HG03432 (cell line): ENCODE data around the gene PDLIM4.

Experiments used
- ATAC-seq: cut with Tn5 transposase; IDR thresholded peaks from one replicate; pipeline ENCODE4 v1.9.1; 2021; ENCODE audit warnings: mild to moderate bottlenecking, moderate library complexity; ENCODE audit not compliant: unreplicated experiment

The PDLIM4 gene

DNA sequence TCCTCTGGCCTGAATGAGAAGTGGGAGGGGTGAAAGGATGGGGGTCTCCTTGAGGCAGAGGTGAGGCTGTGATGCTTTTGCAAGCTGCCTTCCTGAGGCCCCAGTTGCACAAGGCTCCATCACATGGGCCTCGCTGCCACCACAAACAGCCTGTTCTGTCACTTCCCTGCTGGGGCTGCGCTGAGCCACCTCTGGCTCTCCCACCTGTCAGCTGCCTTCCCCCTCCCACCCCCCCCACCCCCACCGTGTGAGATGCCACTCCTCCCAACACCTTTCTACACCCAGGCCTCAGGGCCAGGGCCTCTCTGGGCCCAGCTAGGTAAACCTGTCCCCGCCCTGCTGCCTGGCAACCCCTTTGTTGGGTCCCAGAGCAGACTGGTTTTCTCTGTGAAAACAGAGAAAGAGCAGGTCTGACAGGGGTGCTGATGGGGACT lies 4.5 kb upstream of the PDLIM4 start:
- ATAC-seq = no peak

DNA sequence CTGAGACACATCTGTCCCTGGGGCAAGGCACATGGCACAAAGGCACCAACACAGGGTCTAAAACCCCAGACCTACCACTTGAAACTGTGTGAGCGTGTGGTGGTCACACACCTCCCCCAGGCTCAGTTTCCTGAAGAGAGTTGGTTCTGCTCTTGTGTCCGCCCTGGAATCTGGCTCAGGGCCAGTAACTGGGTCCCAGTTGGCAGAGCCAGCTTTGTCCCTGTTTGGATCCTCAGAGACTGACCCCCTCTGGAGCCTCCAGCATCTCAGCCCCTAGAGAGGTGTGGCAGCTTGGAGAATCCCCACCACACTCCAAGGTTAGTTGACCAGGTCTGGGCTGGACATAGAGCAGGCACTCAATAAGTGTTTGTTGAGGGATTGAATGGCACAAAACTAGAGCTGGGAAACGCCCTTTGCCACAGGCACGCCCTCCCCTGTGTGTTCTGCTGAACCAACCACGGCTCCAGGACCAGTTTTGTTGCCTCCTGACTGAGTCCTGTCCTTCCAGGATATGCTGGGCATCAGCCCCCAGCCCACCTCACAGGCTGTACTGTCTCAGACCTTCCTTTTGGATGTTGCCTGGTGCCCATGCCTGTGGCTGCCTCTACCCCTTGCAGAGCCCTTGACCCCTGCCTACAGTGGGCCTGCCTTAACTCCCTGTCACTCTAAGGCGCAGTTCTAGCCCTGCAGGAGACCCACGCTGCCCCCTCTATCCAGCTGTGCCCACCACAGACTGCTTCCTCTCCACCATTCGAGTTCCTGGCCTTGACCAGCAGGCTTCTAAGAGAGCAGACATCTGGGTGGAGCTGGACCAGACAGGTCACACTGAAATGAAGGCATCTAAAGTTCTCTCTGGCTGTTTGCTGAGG lies 3.8 kb upstream of the PDLIM4 start:
- no peak for ATAC-seq

GRCh38 chr5:132254321-132254977 lies 3.0 kb upstream of the PDLIM4 start:
- ATAC-seq = no peak

DNA sequence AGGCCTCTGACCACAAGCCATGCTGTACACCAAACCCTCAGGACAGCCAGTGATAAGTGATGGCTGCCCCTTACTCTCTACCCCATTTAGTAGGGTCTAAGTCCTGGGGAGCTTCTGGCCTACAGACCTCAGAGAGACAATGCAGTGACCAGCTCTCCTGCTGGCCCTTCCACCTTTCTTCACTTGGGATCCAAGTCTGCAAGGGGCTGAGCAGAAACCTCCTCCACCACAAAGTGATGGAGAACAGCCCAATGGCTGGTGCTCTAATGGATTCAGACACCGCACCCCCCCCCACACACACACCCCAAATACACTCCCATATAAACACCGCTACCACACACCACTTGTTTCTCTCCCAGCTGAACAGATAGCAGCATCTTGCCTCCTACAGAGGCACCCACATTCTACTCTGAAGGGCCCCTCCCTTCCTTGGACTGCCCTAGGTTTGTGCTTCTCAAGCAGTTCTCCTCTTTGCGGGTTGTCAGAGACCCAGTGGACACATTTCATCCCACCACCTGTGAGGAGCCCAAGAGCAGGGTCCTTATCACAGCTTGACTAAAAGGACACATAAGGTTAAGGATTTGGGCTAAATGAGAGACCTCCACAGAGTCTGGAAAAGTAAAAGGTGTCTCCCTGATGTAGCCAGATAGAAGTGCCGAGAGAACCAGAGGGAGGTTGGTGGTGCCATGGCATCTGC lies 1.3 kb upstream of the PDLIM4 start:
- ATAC-seq = no peak

GRCh38 chr5:132256783-132257130 lies 739 bp upstream of the PDLIM4 start:
- ATAC-seq = no peak

DNA sequence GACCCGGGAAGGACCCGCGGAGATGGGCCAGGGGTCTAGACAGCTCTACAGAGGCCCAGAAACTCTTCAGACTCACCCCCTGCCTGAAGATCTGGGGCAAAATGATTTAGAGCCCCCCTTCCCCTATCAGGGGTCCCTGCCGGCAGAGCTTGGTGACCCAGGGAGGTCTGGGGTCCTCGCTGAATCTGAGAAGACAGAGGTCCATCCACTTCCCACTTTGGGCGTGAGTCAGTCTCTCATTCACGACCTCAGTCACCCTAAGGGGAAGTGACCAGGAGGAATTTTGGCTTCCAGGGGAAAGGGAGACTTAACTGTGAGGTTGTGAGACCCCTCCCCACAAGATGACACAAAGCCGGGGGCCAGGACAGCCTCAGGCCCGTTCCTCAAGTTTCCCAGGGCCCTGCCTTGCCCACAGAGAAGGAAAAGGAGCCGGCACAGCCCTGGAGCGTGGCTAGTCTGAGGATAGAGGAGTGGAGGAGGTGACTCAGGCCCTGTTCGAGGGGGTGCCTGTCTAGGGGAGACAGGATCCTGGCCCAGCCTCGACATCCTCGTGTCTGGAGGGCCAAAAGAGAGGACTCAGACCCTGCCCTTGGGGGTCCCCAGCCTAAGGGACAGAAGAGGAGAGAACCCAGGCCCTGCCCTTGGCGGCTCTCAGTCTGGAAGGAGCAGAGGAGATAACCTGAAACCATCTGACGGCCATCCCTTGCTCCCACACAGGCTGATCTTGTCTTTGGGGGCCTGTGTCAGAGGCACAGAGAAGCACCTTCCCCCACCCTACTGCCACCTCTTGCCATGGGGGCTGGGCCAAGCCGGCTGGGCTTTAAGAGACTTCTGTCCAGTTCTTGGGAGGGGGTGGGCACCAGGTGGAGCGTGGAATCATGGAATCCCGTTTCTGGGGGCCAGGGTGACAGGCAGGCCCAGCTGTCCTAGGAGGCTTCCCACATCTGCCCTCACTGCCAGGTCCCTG lies 889 bp downstream of the PDLIM4 start:
- ATAC-seq = no peak

DNA sequence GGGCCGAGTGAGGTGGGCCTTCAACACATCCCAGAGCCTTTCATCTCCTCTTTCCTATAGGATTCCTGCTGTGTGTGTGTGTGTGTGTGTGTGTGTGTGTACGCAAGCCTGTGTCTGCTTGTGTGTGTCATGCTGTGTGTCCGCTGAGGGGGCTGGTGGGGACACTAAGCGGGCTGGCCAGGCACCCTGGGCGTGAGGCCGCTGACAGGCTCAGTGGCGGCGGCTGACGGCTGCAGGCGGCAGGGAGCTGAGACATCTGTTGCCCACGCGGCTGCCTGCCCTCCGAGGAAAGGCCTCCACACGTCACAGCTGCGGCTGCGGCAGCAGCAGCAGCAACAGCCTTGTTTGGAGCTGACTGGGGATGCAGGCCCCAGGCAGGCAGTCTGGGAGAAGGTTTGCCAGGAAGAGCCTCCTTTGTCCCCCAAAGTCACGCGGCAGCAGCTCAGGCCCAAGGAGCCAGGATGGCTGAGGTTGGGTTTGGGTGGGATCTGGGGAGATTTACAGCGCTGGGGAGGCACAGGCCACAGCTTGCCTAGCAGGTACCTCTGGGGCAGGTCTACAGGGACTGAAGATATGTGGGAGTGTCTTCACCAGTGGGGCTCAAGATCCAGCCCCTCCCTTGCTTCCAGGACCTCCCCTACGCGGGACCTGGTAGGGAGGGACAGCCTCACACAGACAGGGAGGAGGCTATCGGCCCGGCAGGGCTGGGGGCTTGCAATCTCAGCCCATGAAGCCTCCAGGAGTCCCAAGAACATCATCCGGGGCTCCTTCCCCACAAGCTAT lies 1.8 kb downstream of the PDLIM4 start:
- ATAC-seq = no peak

- no peak for ATAC-seq
Observed at GRCh38 chr5:132260051-132260450, 2.6 kb downstream of the PDLIM4 start.

- peak; percentile 65 for ATAC-seq
Observed at GRCh38 chr5:132260714-132261551, 3.4 kb downstream of the PDLIM4 start.

- no peak for ATAC-seq
Observed at GRCh38 chr5:132261881-132262845, 4.7 kb downstream of the PDLIM4 start.

GRCh38 chr5:132262882-132263547 lies 5.5 kb downstream of the PDLIM4 start:
- no peak for ATAC-seq

- ATAC-seq = no peak
Observed at GRCh38 chr5:132263548-132264261, 6.2 kb downstream of the PDLIM4 start.

- ATAC-seq = no peak
Observed at GRCh38 chr5:132264546-132265335, 7.2 kb downstream of the PDLIM4 start.

- ATAC-seq = no peak
Observed at GRCh38 chr5:132265336-132266030, 8.0 kb downstream of the PDLIM4 start.
